NOMO-1 (cell line): ENCODE results near the gene MTERF4.

Experiments
- DNase-seq, 2 experiments: peaks; one replicate each; lab custom pipeline; 2025; ENCODE audit not compliant: unreplicated experiment in 2 of 2; lab: John Stamatoyannopoulos, UW

Gene MTERF4

DNA sequence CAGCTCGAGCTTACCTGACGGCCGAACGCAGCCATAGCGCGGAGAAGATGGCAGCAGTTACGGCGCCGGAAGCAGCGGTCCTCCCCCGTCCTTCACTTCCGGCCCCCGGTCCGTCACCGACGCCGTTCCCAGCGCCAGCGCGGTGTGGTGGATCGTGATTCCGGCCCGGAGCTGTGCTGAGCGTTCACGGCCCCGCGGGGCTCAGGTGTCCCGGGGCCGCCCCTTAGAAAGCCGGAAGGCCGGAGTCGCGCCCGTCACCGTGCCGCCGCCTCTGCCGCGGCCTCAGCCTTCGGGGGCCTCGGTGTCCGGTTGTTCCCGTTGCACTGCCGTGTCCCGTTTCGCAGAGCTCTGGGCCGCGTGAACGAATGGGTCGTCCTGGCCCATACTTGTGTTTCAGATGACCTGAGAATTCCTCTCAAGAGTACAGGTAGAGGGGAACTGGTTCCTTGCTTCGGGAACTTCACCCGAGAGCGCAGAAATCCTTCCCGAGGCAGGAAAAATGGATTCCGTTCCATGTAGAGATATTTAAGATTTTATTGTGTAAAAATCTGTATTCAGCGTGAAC, at the start of gene MTERF4:
MTERF4 (minus strand) TSS at position 49 of the 565 bp plus-strand sequence; CDS start at position 35, 14 bp downstream.
- DNase-seq, result peak; percentile 75 to 84

GRCh38 chr2:241150660-241151530, 48.8 kb upstream of the MTERF4 start:
- DNase-seq, result peak in 1 of 2 experiments; percentile 0

- peak; percentile 93 to 96 for DNase-seq
Observed at GRCh38 chr2:241149925-241150659, 48.0 kb upstream of the MTERF4 start, which contains the start of gene PPP1R7. Gene PPP1R7, plus strand, starts transcription at chr2:241150467. Its CDS starts 29 bp downstream, at chr2:241150496.

- DNase-seq, result no peak
Observed at GRCh38 chr2:241149675-241149924, 47.5 kb upstream of the MTERF4 start.

- DNase-seq, result peak; percentile 95 to 97
Observed at GRCh38 chr2:241148891-241149674, 47.0 kb upstream of the MTERF4 start, which contains the start of gene PASK. Gene PASK, minus strand, starts transcription at chr2:241149472. Its CDS starts 6,440 bp downstream, at chr2:241143032.

DNA sequence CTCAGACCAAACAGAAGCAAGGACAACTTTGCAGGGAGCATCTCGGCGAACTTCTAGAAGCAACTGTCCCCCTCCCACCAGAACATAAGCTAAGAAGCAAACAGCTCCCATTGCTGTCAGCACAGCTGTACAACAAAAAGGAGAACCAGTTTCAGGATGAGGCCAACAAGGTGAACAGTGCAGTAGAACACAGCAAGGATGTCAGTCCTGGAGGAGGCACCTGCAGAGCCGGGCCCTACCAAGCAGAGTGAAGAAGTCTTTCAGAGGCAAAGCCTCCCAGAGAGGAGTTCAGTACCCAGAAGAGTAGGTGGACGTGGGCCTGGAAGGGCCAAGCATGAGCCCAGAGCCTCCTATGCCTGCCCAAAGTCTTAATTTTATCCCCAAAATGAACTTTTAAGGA, 46.2 kb upstream of the MTERF4 start:
- peak in 1 of 2 experiments; percentile 0 for DNase-seq

GRCh38 chr2:241147336-241147735, 45.2 kb upstream of the MTERF4 start:
- no peak for DNase-seq

DNA sequence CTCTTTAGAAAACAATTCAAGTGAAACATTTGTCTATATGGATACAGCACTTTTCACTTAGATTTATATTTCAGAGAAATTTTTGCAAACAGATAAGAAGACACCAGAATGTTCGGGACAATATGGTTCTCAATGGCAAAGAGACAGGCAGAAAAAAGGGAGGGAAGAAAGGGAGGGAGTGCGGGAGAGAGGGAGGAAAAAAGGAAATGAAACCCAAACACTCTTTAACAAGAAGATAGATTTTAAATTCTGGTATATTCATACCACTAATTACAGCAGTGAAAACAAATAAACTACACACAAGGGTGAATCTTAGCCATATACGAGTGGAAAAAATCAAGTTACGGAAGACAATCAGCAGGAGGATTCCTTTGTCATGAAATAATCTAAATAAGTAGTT, 44.2 kb upstream of the MTERF4 start:
- DNase-seq, result no peak

GRCh38 chr2:241142593-241142992, 40.5 kb upstream of the MTERF4 start:
- no peak for DNase-seq

- no peak for DNase-seq
Observed at GRCh38 chr2:241142063-241142462, 40.0 kb upstream of the MTERF4 start.

DNA sequence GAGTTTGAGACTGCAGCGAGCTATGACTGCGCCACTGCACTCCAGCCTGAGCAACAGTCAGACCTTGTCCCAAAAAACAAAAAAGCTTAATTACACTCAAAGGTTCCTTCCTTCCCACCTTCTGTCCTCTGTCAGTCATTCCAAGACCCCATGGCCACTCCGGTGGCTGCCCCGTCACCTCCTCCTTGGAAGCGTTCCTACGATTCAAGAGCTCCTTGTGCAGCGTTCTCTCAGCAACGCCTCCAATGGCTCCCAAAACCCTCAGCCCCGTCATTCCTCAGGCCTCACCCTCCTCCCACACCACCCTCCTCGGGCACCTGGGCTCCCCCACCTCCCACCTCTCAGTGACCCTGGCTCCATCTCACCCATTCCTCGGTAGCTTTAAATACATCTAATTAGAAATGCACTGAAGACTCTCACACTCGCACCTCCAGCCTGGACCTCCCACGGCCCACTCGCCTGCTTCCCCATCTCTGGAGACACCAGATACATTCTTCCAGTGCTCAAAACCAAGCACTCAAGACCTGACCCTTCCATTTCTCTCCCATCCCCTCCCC, 39.2 kb upstream of the MTERF4 start:
- DNase-seq, result no peak

DNA sequence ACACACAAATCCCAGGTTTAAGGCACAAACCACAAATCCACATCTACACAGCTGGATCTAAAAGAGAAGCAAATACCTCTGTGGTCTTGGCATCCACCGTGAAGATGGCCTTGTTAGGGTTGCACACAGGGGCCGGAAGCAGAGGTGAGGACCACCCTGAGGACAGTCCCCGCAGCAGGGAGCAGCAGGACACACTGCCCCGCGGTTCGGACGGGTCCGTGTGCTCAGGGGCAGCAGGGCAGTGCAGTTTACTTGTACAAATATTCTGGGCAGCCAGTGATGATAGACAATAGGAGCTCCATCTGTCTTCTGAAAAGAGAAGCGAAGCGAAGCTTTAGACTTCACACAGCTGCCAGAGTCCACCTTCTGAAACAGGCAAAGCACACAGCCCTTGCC, 38.4 kb upstream of the MTERF4 start:
- DNase-seq, result no peak

- DNase-seq, result no peak
Observed at GRCh38 chr2:241139531-241140444, 37.7 kb upstream of the MTERF4 start.

- DNase-seq, result no peak
Observed at GRCh38 chr2:241138471-241138870, 36.4 kb upstream of the MTERF4 start.

DNA sequence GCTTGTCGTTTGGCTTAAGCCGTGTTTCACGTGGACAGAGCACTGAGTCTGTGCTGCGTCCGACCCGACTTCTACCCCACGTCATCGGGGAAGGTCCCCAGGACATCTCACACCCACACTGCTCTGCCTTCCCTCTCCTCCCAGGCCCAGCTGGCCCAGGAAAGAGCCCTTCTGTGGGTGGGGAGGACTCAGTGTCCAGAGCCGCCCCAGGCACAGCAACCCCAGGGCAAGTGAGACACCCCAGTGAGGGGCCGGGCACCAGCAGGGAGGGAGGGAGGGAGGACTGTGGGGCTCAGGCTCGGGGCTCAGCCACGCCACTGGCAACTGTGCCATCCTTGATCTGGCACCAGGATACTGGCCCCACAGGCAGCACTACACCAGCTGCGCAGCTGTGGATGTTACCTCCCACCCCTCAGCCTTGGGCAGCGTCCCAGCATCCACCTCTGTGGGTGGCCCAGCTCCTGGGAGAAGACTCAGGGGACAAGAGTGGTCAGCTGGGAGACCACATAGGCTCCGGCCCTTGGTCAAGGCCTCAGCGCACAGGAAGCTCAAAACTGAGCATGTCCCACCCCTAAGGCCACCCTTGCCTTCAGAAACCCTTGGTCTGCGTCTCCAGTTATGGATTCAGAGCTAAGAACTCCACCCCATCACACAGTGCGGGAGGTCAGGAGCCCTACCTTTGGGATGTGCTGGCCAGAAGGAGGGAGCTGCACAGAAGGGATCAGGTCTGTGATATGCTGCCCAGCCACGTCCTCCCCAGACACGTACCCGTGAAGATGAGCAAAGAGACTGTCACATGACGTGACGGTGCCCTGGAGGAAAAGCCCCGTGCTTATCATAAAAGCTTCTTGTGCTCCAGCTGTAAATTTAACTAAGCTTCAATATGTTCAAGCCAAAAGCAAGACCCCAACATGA, 35.4 kb upstream of the MTERF4 start:
- DNase-seq, result no peak

- DNase-seq, result no peak
Observed at GRCh38 chr2:241136661-241137260, 34.7 kb upstream of the MTERF4 start.

DNA sequence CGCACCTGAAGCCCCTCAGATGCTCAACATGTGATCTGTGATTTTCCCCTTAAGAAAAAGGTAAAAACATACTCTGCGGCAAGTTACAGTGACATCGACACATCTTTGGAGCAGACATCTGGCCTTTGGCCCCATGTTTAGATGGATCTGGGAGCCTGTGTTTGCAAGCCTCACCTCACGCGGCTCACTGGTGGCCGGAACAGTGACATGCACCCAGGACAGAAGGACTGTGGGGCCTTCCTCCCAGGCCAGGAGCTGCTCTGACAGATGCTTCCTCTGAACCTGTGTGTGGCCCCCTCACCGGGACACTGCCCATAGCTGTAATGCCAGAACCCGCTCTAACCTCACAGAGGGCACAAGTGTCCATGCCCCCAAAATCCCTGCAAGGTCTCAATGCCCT, 34.1 kb upstream of the MTERF4 start:
- DNase-seq, result no peak

DNA sequence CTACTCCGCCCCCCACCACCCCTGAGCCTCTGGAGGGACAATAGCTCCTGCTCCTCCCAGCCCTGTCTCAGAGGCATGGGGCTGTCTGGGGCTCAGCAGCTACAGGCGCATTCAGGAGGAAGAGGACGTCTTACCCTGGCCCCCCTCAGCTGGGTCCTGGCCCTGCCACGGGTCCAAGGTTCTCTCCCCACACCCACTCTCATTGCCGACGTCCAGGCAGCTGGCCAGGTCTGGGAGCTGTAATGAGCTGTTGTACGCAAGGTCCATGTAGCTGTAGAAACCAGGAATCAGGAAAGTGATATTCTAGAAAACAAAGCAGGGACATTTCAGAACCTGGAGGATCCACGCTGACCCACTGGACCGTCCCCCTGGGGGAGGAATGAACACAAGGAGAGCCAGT, 33.6 kb upstream of the MTERF4 start:
- DNase-seq, result no peak
